GM12865 (cell line): ENCODE results near the gene DNLZ.

Experiments
- DNase-seq: peaks from one replicate; pipeline ENCODE4 v3.0.0; 2010; ENCODE audit warnings: low read depth
- H3K4me3 ChIP-seq: 2 replicates; pipeline ENCODE4 v1.5.1; 2011; ENCODE audit warnings: mild to moderate bottlenecking, low read depth, low read length, control low read depth
- CTCF ChIP-seq: IDR thresholded peaks from 2 replicates; pipeline ENCODE4 v1.5.1; 2011; ENCODE audit warnings: low read length, control low read depth, low read depth, inconsistent platforms; ENCODE audit not compliant: insufficient read depth; ENCODE audit errors: missing control alignments

The DNLZ gene

GRCh38 chr9:136343121-136343883, 20.2 kb downstream of the DNLZ start:
- DNase-seq, result no peak
- no peak for TF ChIP-seq CTCF
- no peak overlapping the region for H3K4me3 ChIP-seq

- DNase-seq, result peak; percentile 72
- no peak for TF ChIP-seq CTCF
- H3K4me3 ChIP-seq, result no peak overlapping the region
Measured at GRCh38 chr9:136342181-136343120, 21.1 kb downstream of the DNLZ start.

- no peak overlapping the region for H3K4me3 ChIP-seq
- DNase-seq, result no peak
- no peak for TF ChIP-seq CTCF
Measured at GRCh38 chr9:136341769-136342168, 21.8 kb downstream of the DNLZ start.

- DNase-seq, result no peak
- H3K4me3 ChIP-seq, result no peak overlapping the region
- TF ChIP-seq CTCF, result no peak
Measured at GRCh38 chr9:136341042-136341655, 22.4 kb downstream of the DNLZ start.

GRCh38 chr9:136340356-136341041, 23.0 kb downstream of the DNLZ start:
- no peak for TF ChIP-seq CTCF
- no peak overlapping the region for H3K4me3 ChIP-seq
- no peak for DNase-seq

- no peak overlapping the region for H3K4me3 ChIP-seq
- DNase-seq, result no peak
- TF ChIP-seq CTCF, result no peak
Measured at GRCh38 chr9:136339958-136340310, 23.6 kb downstream of the DNLZ start.
